Immature natural killer cell (primary cell): ENCODE data around the gene B4GALNT1. TPM values are rescaled to one million over a fixed set of nuclear protein-coding genes. Genes with fewer than 3 reads are reported as not detected.
"Not testable (repeated sequence)": the region's sequence is repeated elsewhere in the genome, so short reads cannot be mapped to it uniquely, and the experiment has no call there.

Source experiments
- DNase-seq, 3 donors: peaks; one replicate each; pipeline ENCODE4 v3.0.0; 2022; ENCODE audit warnings: mixed read lengths in 1 of 3
- H3K27ac Mint-ChIP-seq, 6 donors: one replicate each; pipeline ENCODE4 v1.8.0; 2020; ENCODE audit warnings: mixed read lengths in 6 of 6, mild to moderate bottlenecking in 5 of 6, inconsistent platforms in 4 of 6, moderate library complexity in 3 of 6
- H3K27me3 Mint-ChIP-seq, 3 donors: one replicate each; pipeline ENCODE4 v1.8.0; 2020 to 2021; ENCODE audit warnings: low read depth in 3 of 3, mild to moderate bottlenecking in 3 of 3, mixed read lengths in 3 of 3, moderate library complexity in 3 of 3, inconsistent platforms in 1 of 3
- H3K36me3 Mint-ChIP-seq, 3 donors: one replicate each; pipeline ENCODE4 v1.8.0; 2020; ENCODE audit warnings: mixed read lengths in 3 of 3, inconsistent platforms in 2 of 3, mild to moderate bottlenecking in 2 of 3
- H3K4me1 Mint-ChIP-seq, 2 donors: one replicate each; pipeline ENCODE4 v1.8.0; 2020; ENCODE audit warnings: inconsistent platforms in 2 of 2, mild to moderate bottlenecking in 2 of 2, mixed read lengths in 2 of 2, moderate library complexity in 1 of 2
- H3K4me3 Mint-ChIP-seq, 5 donors: one replicate each; pipeline ENCODE4 v1.8.0; 2020; ENCODE audit warnings: mild to moderate bottlenecking in 5 of 5, mixed read lengths in 5 of 5, inconsistent platforms in 3 of 5, moderate library complexity in 3 of 5
- H3K9me3 Mint-ChIP-seq, 6 donors: one replicate each; pipeline ENCODE4 v1.8.0; 2020; ENCODE audit warnings: mild to moderate bottlenecking in 6 of 6, mixed read lengths in 6 of 6, inconsistent platforms in 4 of 6, moderate library complexity in 3 of 6
- polyA plus RNA-seq, 3 donors: library from polyadenylated mRNA; unstranded; fragments of 300-500 nt; fragmentation: Illumina TruSeq; gene quantifications; one replicate each; pipeline ENCODE4 v1.2.3, GENCODE V29; 2021

The B4GALNT1 gene
- not detected for polyA plus RNA-seq

DNA sequence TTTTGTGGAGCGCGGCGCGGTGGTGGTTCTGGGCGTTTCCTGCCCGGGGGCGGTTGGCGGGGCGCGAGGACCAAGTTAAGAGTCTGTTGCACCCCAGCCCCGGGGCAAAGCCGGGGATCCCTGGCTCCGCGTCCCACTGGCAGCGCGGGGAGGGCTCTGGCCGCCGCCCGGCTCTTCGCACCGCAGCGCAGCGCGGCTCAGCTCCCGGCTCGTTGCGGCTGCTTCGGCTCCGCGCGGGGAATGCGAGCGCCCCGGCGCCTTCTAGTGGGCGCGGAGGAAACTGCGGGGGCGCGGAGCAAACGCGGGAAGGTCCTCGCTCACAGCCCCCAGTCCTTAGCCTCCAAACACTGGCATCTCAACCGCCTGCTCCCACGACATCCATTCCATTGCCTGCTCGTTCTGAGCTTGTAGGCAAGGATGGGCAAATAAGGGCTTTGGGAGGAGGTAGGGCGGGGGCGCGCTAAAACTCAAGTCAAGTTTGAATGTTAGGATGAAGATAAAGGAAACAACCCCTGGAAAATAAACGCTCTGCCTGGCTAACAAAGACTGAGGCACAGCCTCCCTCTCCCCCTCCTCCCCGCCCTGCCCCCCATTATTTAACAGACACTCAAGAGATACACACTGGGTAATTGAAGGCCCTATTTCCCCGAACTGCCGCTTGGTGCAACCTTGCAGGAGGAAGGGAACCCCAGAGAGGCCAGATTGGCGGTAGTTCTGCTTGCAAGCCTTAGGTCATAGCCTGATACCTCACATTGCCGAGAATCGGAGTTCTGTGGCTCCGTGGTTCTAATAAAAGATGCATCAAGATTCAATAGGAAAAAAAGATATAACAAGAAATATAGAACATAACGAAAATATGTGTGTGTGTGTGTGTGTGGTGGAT is at the start of gene B4GALNT1:
Gene B4GALNT1, minus strand, starts transcription at position 244 of the 883 bp plus-strand sequence. CDS start 1,069 bp downstream, outside the sequence.
- Mint-ChIP-seq H3K4me1 (peaks cover 3 to 6% of the 10 kb centered on the region in 2 donors), H3K27ac (no peak within 1 kb of the TSS), H3K36me3 (no peaks in the 10 kb centered on the region), H3K27me3 (peaks cover 9 to 24% (median 10%) of the 10 kb centered on the region in 3 donors), H3K4me3 (peak within 1 kb of the TSS; percentile 15 to 74 (median 67)), H3K9me3 (no peaks in the 10 kb centered on the region)
- DNase-seq: peak; percentile 53 to 60 (median 58)

DNA sequence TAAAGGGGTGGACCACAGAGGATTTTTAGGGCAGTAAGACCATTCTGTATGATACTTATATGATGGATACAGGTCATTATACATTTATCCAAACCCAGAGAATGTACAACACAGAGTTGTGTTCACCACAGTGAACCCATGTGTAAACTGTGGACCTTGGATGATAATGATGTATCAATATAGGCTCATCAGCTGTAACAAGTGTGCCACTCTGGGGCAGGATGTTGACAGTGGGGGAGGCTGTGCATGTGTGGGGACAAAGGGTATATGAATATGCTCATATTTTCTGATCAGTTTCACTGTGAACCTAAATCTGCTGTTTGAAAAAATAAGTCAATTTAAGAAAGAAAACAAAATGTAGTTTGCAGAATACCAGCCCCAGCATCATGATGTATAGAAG is 46.7 kb upstream of the B4GALNT1 start:
- Mint-ChIP-seq H3K4me1 (no peaks in the 10 kb centered on the region), H3K27me3 (peaks cover 0 to 12% (median 2%) of the 10 kb centered on the region in 3 donors), H3K4me3 (no peak overlapping the region), H3K9me3 (peaks cover 0 to 5% (median 3%) of the 10 kb centered on the region in 6 donors), H3K27ac (no peak overlapping the region), H3K36me3 (no peaks in the 10 kb centered on the region)
- DNase-seq: no peak

GRCh38 chr12:57677947-57678346 is 44.9 kb upstream of the B4GALNT1 start:
- H3K27me3 Mint-ChIP-seq: peaks cover 1 to 11% (median 2%) of the 10 kb centered on the region in 3 donors
- not testable (repeated sequence) for H3K27ac Mint-ChIP-seq, DNase-seq, H3K9me3 Mint-ChIP-seq, H3K36me3 Mint-ChIP-seq, H3K4me3 Mint-ChIP-seq, H3K4me1 Mint-ChIP-seq

- peaks cover 2 to 11% (median 8%) of the 10 kb centered on the region in 3 donors for H3K27me3 Mint-ChIP-seq
- DNase-seq: no peak
- H3K4me3 Mint-ChIP-seq: no peak overlapping the region
- no peaks in the 10 kb centered on the region for H3K36me3 Mint-ChIP-seq
- no peak overlapping the region for H3K27ac Mint-ChIP-seq
- H3K4me1 Mint-ChIP-seq: no peaks in the 10 kb centered on the region
- H3K9me3 Mint-ChIP-seq: no peaks in the 10 kb centered on the region
Measured at GRCh38 chr12:57674691-57675090, 41.7 kb upstream of the B4GALNT1 start.

- H3K4me3 Mint-ChIP-seq: no peak overlapping the region
- no peaks in the 10 kb centered on the region for H3K4me1 Mint-ChIP-seq
- no peak for DNase-seq
- no peak overlapping the region for H3K27ac Mint-ChIP-seq
- no peaks in the 10 kb centered on the region for H3K9me3 Mint-ChIP-seq
- peaks cover 0 to 4% (median 0%) of the 10 kb centered on the region in 3 donors for H3K36me3 Mint-ChIP-seq
- peaks cover 2 to 15% (median 10%) of the 10 kb centered on the region in 3 donors for H3K27me3 Mint-ChIP-seq
Measured at GRCh38 chr12:57672801-57673200, 39.8 kb upstream of the B4GALNT1 start.

- DNase-seq, H3K27ac Mint-ChIP-seq, H3K4me3 Mint-ChIP-seq, H3K4me1 Mint-ChIP-seq, H3K36me3 Mint-ChIP-seq, H3K9me3 Mint-ChIP-seq: not testable (repeated sequence)
- peaks cover 2 to 15% (median 10%) of the 10 kb centered on the region in 3 donors for H3K27me3 Mint-ChIP-seq
Measured at GRCh38 chr12:57671811-57672210, 38.8 kb upstream of the B4GALNT1 start.

DNA sequence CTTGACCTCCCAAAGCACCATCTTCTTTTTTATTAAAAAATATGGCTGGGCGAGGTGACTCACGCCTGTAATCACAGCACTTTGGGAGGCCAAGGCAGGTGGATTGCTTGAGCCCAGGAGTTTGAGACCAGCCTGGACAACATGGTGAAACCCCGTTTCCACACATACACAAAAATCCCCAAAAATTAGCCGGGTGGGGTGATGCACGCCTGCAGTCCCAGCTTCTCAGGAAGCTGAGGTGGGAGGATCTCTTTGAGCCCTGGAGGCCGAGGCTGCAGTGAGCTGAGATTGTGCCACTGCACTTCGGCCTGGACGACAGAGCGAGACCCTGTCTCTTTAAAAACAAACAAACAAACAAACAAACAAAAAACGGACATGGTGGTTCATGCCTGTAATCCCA is 36.7 kb upstream of the B4GALNT1 start:
- H3K4me3 Mint-ChIP-seq, H3K27ac Mint-ChIP-seq, H3K9me3 Mint-ChIP-seq, DNase-seq, H3K4me1 Mint-ChIP-seq, H3K36me3 Mint-ChIP-seq: not testable (repeated sequence)
- H3K27me3 Mint-ChIP-seq: peaks cover 2 to 11% (median 10%) of the 10 kb centered on the region in 3 donors

DNA sequence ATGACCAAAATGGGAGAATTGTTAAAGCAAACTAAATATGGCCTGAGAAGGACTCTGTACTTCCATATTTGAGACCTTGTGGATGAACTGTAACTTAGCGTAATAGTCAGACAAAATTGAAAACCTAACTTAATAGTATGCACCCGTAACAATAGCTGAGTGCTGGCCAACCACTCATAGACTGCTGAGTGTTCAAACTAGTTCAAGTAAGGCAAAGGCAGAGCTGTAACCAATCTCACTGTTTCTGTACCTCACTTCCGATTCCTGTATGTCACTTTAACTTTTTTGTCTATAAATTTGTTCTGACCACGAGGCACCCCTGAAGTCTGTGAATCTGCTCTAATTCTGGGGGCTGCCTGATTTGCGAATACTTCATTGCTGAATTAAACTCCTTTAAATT is 33.9 kb upstream of the B4GALNT1 start:
- DNase-seq: no peak
- Mint-ChIP-seq H3K9me3 (no peaks in the 10 kb centered on the region), H3K4me3 (no peak overlapping the region), H3K27me3 (peaks cover 2 to 7% (median 5%) of the 10 kb centered on the region in 3 donors), H3K27ac (no peak overlapping the region), H3K36me3 (peaks cover 0 to 4% (median 0%) of the 10 kb centered on the region in 3 donors), H3K4me1 (no peaks in the 10 kb centered on the region)

DNA sequence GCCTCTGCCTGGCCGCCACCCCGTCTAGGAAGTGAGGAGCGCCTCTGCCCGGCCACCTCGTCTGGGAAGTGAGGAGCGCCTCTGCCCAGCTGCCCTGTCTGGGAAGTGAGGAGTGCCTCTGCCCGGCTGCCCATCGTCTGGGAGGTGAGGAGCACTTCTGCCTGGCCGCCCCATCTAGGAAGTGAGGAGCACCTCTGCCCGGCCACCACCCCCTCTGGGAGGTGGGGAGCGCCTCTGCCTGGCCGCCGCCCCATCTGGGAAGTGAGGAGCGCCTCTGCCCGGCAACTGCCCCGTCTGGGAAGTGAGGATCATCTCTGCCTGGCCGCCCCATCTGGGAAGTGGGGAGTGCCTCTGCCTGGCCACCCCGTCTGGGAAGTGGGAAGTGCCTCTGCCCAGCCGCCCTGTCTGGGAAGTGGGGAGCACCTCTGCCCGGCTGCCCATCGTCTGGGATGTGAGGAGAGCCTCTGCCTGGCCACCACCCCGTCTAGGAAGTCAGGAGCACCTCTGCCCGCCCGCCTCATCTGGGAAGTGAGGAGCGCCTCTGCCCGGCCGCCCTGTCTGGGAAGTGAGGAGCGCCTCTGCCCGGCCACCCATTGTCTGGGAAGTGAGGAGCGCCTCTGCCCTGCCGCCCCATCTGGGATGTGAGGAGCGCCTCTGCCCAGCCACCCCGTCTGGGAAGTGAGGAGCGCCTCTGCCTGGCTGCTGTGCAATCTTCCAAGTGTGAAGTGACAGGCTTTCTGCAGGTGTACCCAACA is 32.2 kb upstream of the B4GALNT1 start:
- not testable (repeated sequence) for DNase-seq, H3K36me3 Mint-ChIP-seq, H3K4me1 Mint-ChIP-seq, H3K9me3 Mint-ChIP-seq, H3K27ac Mint-ChIP-seq, H3K4me3 Mint-ChIP-seq
- peaks cover 2 to 12% (median 3%) of the 10 kb centered on the region in 3 donors for H3K27me3 Mint-ChIP-seq

- H3K27me3 Mint-ChIP-seq: peaks cover 0 to 13% (median 5%) of the 10 kb centered on the region in 3 donors
- no peaks in the 10 kb centered on the region for H3K36me3 Mint-ChIP-seq
- no peaks in the 10 kb centered on the region for H3K4me1 Mint-ChIP-seq
- no peak for DNase-seq
- H3K27ac Mint-ChIP-seq: no peak overlapping the region
- no peak overlapping the region for H3K4me3 Mint-ChIP-seq
- no peaks in the 10 kb centered on the region for H3K9me3 Mint-ChIP-seq
Measured at GRCh38 chr12:57661376-57661775, 28.4 kb upstream of the B4GALNT1 start.

GRCh38 chr12:57658890-57659289 is 25.9 kb upstream of the B4GALNT1 start:
- H3K27ac Mint-ChIP-seq: no peak overlapping the region
- no peaks in the 10 kb centered on the region for H3K36me3 Mint-ChIP-seq
- H3K27me3 Mint-ChIP-seq: peaks cover 0 to 13% (median 5%) of the 10 kb centered on the region in 3 donors
- H3K9me3 Mint-ChIP-seq: no peaks in the 10 kb centered on the region
- no peaks in the 10 kb centered on the region for H3K4me1 Mint-ChIP-seq
- no peak for DNase-seq
- H3K4me3 Mint-ChIP-seq: no peak overlapping the region

DNA sequence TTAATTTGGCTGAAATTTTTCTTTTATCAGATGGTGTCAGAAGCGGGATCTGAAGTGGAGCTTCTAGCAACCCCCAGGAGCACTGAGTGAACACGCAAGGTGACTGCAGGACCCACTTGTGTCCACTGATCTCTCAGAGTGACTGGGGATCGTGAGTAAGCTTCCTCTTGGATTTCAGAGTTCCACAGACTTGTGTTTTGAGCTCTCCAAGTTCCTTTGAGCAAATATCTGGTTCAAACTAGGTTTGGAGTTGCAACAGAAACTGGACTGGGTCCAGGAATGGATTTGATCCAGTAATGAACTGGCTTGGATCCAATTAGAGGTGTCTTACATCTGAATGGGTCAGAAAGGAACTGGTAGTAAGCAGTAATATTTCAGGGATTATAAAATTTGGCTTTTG is 24.7 kb upstream of the B4GALNT1 start:
- no peak overlapping the region for H3K27ac Mint-ChIP-seq
- H3K4me3 Mint-ChIP-seq: no peak overlapping the region
- H3K9me3 Mint-ChIP-seq: no peaks in the 10 kb centered on the region
- no peaks in the 10 kb centered on the region for H3K36me3 Mint-ChIP-seq
- peaks cover 0 to 13% (median 5%) of the 10 kb centered on the region in 3 donors for H3K27me3 Mint-ChIP-seq
- no peaks in the 10 kb centered on the region for H3K4me1 Mint-ChIP-seq
- no peak for DNase-seq

GRCh38 chr12:57656408-57656807 is 23.4 kb upstream of the B4GALNT1 start:
- not testable (repeated sequence) for H3K9me3 Mint-ChIP-seq, DNase-seq, H3K4me3 Mint-ChIP-seq, H3K36me3 Mint-ChIP-seq, H3K27ac Mint-ChIP-seq, H3K4me1 Mint-ChIP-seq
- H3K27me3 Mint-ChIP-seq: peaks cover 0 to 11% (median 3%) of the 10 kb centered on the region in 3 donors
